Epidermal melanocyte (primary cell): Measurements from ENCODE around the gene SDF2L1.

Experiments used
- DNase-seq: peaks from one replicate; pipeline ENCODE4 v3.0.0; 2011; ENCODE audit warnings: low spot score; ENCODE audit not compliant: insufficient read length

The SDF2L1 gene

DNA sequence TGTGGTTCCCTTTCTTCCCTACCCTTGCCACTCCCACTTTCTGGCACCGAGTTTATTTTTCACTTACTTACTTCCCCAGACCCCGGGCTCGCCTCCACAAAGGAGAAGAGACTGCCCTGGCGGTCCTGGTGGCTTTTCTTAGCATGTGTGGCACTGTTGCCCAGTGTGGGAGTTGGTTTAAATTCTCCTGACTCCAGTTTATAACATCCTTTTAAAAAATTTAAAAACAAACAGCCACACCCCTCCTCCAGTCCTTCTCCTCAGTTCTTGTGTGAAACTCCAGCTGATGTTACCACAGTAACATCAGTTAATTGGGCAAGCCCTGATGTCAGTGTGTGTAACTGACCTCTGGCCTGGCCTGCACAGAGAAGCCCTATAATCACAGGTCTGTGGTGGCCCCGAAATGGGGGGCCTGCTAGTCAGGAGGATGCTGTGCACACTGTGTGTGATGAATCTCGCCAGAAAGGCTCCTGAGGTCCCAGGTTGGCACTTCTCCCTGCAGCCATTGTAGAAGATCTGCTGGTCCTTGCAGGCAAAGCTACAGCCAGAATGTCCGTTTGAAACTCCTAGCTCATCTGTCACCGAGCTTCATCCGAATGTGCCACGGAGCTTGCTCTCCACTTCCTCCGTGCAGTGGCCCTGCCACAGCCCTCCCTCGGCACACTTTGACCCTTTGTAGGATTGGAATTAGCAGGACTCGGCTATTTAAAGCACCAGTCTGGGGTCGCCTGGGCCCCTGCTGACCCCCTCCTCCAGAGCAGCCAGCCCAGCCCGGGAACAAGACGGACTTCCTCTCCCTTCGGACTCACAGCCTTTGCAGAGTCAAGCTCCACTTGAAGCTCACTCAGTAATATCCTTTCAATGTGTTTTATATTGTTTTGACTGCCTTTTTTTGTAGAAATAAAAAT lies 19.8 kb upstream of the SDF2L1 start:
- no peak for DNase-seq

DNA sequence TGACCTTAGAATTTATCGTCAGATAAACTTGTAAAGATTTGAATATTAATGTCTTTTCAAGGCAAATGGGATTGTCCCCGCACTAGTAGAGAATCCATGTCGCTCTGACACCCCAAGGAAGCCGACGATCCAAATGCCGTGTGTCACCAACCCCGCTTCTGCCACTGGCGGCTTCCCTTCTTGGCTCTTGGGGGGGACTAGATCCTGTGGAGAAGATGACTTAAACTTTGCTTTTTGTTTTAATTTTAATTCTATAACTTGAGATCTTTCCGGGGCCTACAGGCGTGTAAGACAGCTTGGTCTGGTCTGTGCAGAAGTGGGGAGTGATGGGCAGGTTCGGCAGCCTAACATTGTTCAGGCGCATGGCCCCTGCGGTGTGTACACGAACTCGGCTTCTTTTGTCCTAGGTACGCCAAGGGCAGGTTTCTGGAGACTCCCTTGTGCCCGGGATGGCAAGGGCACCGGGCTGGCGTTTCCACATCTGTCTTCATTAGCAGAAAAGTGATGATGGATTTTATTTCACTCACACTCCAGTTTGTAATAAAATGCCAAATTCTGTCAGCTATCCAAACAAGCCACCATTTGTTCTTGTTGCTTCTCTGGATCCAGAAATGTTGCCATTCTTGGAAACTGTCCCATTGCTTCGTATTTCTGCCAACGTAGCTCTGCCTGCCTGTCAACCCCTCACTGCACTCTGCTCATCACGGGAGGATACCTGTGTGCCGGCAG lies 19.0 kb upstream of the SDF2L1 start:
- no peak for DNase-seq

DNA sequence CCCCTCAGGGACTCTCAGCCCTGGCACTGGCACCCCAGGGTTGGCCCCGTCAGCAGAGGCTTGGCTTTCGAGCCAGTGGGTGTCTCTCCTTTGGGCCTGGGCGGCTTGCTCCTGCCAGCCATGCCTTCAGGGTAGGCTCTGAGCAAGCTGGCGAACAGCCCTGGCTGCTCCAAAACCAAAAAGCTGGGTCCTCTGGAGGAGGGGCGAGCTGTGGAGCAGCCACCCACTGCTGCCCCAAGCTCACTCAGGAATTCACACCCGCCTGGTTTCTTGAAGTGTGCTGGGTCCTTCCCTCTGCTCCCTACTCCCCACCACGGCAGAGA lies 18.5 kb upstream of the SDF2L1 start:
- no peak for DNase-seq

DNA sequence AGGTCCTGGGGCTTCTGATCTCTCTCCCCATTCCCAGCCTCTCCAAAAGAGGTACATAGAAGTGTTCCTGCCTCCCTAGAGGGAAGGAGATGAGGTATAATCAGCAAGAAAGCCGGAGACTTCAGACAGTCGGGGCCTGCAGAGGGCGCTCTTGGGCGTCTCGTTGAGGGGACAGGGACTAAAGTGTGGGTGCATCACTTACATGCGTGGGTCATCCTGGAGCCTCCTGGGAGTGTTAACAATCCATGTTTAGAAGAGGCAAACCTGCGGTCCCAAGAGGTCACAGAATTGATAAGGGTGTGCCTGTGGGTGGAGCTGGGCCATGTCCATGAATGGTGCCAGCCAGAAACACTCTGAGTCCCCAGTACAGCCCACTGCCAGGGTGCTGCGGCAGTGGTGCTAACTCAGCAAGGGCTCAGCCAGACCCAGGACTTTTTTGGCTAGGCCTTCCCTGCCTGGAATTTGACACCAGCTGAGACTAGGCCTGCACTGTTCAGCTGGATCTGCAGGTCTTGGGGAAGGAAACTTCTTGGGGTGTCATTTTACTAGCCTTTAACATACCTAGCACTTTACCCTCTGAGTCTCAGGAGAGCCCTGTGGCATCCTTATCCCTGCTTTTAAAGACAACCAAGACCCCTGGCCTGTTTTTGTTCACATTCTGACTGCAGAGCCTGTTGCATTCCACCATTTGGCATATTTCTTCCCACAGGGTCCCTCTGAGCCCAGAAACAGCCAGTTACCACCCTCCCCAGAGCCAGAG lies 17.8 kb upstream of the SDF2L1 start:
- DNase-seq = no peak

DNA sequence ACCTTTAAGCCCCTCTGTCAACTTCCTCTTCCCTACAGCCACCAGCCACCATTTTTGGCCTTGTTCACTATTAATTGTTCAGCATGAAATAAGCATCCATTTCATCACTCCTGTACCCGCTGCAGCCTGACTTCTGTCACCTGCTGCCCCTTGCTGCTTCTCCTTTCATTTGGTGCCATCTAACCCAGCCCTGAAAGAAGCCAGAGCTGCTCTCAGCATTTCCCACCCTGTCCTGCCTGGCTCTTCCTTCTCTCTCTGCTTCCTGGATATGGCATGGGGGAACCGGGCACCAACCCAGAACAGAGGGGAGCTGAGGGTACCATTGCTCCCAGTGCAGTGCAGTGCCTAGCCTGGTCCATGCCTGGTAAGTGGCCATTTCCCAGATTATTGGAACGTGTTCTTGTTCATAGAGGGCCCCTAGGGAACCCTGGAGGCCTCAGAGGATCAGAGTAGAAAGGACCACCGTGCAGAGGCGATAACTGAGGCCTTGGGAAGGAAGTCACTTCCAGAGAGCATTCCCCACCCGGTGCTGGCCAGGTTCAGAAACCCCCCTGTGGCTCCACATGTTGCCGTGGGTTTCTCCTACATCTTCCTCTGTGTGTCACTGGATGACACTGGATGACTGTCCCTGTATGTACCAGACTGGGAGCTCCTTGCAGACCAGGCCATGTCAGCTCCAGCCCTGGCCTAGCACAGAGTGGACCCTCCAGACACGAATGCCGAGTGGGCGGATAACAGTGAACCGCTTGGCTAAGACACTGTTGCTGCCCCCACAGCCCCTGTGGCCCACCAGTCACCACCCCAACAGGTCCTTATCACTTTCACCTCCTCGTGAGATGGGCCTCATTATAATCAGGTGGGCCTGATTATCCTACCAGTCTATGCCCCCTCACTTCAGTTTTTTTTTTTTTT lies 17.0 kb upstream of the SDF2L1 start:
- DNase-seq = no peak

- no peak for DNase-seq
Measured at GRCh38 chr22:21626073-21626734, 15.9 kb upstream of the SDF2L1 start.

- DNase-seq = no peak
Measured at GRCh38 chr22:21626735-21627469, 15.2 kb upstream of the SDF2L1 start.

DNA sequence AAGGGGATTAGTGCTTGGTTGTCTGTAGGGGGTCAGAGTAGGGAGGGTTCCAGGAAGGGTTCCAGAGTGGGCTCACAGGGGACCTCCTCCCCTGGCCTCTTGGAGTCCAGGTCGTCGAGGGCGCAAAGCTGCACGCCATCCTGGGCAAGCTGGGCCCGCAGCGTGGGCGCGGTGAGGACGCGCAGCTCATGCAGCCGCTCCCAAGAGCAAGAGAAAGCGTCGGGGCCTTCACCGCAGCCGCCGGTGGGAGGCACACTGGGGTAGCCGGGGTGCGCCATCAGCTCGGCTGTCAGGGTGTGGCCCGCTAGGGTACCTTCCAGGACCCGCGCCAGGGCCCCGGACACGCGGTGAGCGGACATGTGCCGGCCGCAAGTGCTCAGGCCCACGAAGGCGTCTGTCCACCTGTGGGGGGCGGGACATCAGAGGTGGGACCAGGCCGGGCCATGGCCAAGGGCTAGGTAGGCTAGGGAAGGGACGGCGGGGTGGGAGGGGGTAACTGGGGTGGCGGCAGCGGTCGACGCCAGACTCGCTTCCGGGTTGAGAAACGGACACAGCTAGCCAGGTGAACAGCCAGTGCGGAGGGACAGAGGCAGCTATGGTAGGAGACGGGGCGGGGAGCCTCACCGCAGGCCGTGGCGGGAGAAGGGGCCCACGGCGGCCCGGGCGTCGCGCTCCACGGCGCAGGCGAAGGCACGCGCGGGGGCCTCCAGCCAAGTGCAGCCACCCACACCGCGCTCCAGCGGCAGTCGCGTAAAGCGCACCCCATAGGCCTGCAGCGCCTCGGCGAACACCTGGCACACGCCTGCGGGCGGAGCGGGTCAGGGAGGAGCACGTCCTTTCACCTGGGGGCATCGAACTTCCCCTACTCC lies 13.5 kb upstream of the SDF2L1 start:
- DNase-seq = no peak

DNA sequence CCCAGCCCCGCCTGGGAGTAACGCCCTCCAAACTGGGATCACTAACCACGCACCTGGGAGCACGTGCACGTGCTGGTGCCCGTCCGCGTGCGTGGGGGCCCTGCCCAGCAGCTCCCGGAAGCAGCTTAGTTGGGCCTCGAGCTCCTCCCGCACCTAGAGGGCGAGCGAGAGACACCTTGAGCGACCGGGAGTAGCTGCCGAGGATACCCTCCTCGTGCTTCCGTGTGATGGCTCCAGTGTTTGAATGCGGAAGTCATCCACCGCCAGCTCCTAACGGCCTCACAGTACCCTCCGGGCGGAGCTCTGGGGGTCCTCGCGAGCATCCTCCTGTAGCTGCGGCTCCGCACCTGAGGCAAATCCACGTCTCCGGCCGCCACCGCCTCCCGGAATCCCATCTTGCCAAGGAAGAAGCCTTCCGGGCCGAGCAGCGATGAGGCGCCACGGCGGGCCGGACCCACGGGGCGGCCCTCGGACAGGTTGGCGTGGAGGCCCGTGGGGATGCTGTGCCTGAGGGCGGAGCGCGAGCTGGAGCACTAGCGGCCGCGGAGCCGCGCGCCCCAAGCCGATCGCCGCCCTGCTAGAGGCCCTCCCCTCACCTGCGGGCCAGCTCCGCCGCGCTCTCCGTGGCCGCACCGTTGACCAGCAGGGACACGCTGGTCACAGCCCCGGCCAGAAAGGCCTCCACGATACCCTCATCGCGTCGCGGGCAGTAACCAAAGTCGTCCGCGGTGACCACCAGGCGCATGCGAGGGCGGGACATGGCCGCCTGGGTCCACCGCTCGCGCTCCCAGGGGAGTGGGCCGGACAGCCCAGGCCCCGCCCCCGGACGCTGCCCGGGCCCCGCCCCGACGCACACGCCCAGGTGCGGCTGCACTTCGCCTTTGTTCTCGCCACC lies 12.6 kb upstream of the SDF2L1 start, which contains the start of gene YDJC:
Gene YDJC (minus strand): TSS at position 768 of the 895 bp plus-strand sequence. CDS start 8 bp downstream, at position 760.
- DNase-seq = peak; percentile 84

DNA sequence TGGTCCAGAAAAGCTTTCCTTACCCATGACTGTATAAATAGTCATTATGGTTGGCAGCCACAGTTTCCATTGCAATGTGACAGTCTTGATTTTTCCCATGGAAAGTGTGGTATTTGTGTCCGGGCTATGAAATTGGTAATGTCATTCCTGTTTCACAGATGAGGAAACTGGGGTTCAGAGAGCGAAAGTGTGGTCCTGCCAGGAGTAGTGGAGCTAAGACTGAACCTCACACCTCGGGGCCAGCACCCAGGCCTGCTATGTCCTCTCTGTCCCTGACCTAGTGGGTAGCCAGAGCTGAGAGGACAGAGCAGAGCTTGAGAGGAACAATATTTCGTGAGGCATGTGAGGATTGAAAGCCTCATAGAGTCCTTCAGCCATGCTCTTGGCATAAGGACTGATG lies 11.1 kb upstream of the SDF2L1 start:
- DNase-seq = no peak

DNA sequence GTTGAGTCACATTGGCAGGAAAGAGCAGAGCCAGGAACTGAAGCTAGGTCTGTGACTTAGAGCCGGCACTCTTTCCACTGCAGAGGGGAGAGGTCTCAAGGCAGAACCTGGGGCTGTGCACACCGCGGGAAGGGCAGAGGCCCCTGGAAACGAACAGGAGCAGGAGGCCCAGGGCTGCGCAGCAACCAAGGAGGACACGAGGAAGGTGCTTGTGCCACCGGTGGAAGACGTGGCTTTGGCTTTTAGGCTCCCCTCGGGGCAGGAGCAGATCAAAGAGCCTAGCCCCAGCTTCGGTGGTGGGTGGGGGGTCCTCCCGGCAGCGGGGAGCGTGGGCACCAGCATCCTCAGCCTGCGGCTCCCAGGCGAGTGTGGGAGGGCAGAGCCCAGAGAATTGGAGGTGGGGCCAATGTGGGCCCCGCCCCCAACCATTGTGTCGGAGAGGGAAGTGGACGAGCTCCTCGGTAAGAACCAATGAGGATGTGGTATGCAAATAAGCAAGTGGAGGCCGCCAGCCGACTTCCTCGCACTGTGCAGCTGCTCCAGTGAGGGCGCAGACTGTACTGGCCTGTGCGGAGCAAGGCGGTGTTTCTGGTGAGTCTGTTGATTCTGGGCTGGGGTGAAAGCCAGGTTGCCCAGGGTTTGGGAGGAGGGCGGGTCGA lies 9.7 kb upstream of the SDF2L1 start, which contains the start of gene CCDC116:
Gene CCDC116 (plus strand): TSS at position 524 of the 659 bp plus-strand sequence. CDS start 422 bp downstream, outside the sequence.
- peak; percentile 5 for DNase-seq

GRCh38 chr22:21632931-21633330 lies 9.2 kb upstream of the SDF2L1 start:
- DNase-seq = no peak

- peak; percentile 12 for DNase-seq
Measured at GRCh38 chr22:21633481-21633880, 8.6 kb upstream of the SDF2L1 start.

- no peak for DNase-seq
Measured at GRCh38 chr22:21634081-21634480, 8.0 kb upstream of the SDF2L1 start.

- no peak for DNase-seq
Measured at GRCh38 chr22:21634844-21635243, 7.3 kb upstream of the SDF2L1 start.

DNA sequence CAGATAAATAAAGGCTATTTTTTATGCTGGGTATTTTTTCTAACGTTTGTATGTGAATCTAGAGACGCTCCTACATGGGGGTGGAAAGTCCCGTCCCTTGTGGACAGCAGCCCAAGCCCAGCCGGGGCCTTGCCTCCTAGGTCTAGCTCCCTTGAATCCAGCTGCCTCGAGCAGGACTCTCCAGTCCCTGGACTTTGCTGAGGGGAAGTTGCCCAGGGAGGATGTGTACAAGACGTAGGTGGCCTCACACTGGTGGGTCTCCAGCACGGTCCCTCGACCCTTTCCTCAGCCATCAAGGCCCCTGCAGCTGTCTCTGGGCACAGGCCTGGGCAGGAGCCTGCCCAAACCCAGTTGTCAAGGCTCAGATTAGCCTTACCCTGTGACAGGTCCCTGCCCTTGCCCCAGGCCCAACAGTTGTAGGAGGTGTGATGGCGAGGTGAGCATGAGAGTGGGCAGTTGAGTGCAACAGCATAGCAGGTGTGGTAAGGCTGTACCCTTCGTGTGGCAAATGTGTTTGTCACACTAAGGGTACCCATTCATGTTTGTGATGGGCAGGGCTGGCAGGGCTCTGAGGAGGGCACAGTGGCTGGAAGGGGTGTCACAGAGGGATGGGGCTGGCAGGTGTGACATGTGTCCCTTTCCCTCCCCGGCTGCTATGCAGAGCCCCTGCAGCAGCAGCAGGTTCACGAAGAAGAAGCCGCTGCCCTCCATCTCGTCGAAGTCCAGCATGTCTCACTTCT lies 6.2 kb upstream of the SDF2L1 start:
- peak; percentile 7 for DNase-seq
